Fibroblast of the aortic adventitia (primary cell): ENCODE measurements around the gene PPL. TPM values are rescaled to one million over a fixed set of nuclear protein-coding genes. Genes with fewer than 3 reads are reported as not detected.

ENCODE experiments used
- DNase-seq: peaks from one replicate; pipeline ENCODE4 v3.0.0-alpha.2; 2010; ENCODE audit warnings: low read depth
- H3K4me3 ChIP-seq: 2 replicates; pipeline ENCODE4 v1.5.1; 2011; ENCODE audit warnings: low read depth, mild to moderate bottlenecking, control low read depth, low read length, moderate library complexity
- total RNA-seq: library from RNA; depleted of rRNA; stranded (reverse); fragments of >200 nt; gene quantifications from 2 replicates; pipeline ENCODE4 v1.2.3, GENCODE V29; 2012; ENCODE audit warnings: low replicate concordance
- TF ChIP-seq, protein P1 (sequence below): IDR thresholded peaks from 2 replicates; pipeline ENCODE4 v1.5.1; 2011; ENCODE audit warnings: mild to moderate bottlenecking, low read length, control low read depth, inconsistent platforms; ENCODE audit not compliant: insufficient read depth

Gene PPL, protein sequence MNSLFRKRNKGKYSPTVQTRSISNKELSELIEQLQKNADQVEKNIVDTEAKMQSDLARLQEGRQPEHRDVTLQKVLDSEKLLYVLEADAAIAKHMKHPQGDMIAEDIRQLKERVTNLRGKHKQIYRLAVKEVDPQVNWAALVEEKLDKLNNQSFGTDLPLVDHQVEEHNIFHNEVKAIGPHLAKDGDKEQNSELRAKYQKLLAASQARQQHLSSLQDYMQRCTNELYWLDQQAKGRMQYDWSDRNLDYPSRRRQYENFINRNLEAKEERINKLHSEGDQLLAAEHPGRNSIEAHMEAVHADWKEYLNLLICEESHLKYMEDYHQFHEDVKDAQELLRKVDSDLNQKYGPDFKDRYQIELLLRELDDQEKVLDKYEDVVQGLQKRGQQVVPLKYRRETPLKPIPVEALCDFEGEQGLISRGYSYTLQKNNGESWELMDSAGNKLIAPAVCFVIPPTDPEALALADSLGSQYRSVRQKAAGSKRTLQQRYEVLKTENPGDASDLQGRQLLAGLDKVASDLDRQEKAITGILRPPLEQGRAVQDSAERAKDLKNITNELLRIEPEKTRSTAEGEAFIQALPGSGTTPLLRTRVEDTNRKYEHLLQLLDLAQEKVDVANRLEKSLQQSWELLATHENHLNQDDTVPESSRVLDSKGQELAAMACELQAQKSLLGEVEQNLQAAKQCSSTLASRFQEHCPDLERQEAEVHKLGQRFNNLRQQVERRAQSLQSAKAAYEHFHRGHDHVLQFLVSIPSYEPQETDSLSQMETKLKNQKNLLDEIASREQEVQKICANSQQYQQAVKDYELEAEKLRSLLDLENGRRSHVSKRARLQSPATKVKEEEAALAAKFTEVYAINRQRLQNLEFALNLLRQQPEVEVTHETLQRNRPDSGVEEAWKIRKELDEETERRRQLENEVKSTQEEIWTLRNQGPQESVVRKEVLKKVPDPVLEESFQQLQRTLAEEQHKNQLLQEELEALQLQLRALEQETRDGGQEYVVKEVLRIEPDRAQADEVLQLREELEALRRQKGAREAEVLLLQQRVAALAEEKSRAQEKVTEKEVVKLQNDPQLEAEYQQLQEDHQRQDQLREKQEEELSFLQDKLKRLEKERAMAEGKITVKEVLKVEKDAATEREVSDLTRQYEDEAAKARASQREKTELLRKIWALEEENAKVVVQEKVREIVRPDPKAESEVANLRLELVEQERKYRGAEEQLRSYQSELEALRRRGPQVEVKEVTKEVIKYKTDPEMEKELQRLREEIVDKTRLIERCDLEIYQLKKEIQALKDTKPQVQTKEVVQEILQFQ (N-terminal part only)
- 53.9 and 57.9 TPM in 2 replicates for total RNA-seq

DNA sequence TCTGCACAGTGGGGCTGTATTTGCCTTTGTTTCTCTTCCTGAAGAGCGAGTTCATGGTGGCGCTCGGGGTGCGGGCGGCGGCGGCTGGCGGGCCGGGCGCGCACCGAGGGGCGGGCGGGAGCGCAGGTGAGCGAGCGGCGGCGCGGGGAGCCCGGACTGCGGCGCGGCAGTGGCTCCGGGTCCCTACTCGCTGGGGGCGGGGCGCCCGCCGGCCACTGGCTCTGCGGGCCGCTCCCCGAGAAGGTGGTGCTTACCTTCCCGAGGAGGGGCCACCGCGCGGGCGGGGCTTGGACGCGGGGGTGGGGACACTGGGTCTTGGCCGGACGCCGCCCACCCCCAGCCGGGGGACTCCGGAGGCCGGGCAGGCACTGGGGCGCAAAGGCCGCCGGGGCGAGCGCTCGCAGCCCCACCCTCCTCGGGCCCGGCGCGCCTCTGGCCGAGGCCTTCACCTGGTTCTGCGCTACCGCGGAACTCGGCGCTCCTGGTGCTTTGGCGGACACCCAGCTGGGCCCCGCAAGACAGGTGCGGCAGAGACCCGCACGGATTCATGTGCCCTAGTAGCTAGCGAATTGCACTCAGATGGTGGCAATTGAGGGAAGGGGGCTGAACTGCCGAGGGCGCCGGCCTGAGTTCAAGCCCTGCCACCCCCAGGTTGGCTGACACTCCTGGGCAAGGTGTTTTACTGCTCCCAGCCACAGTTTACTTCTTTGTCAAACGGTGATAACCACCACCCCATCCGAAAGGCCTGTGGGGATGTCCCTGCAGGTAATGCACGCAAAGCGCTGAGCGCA, at the start of gene PPL:
Gene PPL (minus strand): TSS at position 158 of the 791 bp plus-strand sequence. CDS start 103 bp downstream, at position 55.
- peak within 1 kb of the TSS; percentile 75 for H3K4me3 ChIP-seq
- no peak for DNase-seq
- TF ChIP-seq, protein P1, sequence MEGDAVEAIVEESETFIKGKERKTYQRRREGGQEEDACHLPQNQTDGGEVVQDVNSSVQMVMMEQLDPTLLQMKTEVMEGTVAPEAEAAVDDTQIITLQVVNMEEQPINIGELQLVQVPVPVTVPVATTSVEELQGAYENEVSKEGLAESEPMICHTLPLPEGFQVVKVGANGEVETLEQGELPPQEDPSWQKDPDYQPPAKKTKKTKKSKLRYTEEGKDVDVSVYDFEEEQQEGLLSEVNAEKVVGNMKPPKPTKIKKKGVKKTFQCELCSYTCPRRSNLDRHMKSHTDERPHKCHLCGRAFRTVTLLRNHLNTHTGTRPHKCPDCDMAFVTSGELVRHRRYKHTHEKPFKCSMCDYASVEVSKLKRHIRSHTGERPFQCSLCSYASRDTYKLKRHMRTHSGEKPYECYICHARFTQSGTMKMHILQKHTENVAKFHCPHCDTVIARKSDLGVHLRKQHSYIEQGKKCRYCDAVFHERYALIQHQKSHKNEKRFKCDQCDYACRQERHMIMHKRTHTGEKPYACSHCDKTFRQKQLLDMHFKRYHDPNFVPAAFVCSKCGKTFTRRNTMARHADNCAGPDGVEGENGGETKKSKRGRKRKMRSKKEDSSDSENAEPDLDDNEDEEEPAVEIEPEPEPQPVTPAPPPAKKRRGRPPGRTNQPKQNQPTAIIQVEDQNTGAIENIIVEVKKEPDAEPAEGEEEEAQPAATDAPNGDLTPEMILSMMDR = no peak

DNA sequence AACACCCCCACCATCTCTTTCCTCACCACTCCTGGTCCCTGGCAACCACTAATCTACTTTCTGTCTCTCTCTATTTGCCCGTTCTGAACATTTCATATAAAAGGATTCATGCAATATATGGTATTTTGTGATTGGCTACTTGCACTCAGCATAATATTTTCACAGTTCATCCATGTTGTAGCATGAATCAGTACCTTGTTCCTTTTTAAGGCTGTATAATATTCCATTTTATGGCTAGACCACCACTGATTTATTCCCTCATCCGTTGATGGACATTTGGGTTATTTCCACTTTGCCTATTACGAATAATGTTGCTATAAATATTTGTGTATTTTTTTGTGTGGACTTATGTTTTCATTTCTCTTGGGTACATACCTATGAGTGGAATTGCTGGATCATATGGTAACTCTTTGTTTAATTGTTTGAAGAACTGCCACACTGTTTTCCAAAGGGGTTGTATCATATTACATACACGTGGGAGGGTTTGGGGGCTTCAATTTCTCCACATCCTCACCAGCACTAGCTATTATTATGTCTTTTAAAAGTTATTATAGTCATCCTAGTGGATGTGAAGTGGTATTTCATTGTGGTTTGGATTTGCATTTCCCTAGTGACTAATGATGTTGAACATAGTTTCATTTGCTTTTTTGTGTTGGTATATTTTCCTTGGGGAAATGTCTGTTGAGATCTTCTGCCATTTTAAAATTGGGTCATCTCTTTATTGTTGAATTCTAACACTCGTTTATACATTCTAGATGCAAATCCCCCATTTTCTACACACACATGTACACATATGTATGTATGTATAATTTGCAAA, 47.4 kb upstream of the PPL start:
- no peak overlapping the region for H3K4me3 ChIP-seq
- TF ChIP-seq, protein P1 = no peak
- DNase-seq = no peak

DNA sequence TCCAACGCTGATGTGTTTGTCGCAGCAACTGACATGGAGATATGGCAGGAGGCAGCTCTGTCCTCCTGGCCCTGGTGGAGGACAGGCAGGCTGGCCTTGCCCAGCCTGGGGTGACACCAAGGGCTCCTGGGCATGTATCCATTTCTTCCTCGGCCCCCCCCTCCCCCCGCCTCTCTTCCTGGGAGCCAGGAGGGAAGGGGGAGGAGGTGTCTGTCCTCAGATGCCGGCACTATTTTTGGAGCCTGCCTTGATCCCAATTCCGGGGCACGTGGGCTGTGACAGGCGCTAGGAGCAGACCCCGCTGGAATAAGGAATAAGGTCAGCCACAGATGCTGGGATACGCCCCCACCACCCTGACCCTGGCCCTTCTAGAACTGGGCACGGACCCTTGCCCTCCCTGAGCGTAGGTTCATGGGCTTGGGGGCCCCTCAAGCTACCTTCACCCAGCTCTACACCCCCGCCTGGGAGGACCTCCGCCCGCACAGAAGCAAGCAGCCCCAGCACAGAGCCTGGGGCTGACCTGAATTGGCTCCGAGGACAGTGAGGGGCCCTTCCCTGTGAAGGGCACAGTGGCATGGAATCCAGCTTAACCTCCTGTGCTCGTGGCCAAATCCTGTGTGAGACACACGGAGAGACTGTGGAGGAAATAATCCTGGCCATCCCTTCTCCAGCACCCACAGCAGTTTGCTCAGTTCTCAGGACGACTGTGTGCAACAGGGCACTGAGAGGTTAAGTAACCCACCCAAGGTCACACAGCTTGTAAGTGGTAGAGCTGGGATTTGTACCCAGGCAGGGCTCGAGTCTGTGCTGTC, 45.3 kb upstream of the PPL start:
- no peak overlapping the region for H3K4me3 ChIP-seq
- no peak for DNase-seq
- TF ChIP-seq, protein P1 = no peak

DNA sequence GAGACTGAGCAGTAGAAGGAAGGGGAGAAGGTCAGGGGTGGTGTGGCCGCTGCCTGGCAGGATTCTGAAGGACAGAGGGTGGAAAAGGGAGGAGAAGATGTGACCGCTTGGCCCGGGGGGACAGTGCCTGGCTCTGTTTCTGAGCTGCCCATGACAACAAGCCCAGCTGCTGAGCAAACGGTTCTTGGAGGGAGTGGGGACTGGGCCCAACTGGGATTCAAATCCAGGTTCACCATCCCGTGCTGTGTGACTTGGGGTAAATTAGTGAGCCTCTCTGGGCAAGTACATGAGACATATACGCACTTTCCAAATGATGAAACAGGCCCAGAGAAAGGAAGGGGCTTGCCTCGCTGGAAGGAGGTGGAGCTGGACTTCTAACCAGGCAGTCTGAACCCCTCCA, 44.5 kb upstream of the PPL start:
- no peak for DNase-seq
- TF ChIP-seq, protein P1 = no peak
- H3K4me3 ChIP-seq = no peak overlapping the region

DNA sequence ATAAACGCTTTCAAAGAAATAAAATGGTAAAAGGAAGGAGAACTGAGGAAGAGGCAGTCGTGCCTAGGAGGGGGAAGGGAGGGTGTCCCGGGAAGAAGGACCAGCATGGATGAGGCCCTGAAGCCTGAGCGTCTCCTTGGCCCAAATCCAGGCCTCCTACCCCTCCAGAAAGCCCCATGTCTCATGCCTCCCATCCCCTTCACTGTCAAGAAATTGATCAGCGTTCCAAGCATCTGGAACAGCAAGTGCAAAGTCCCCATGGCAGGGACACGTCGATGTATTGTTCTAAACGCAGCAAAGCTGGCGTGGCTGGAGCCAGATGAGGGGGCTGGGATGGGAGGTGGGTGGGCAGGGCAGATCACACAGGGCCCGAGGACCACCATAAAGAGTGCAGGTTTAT, 43.7 kb upstream of the PPL start:
- no peak for DNase-seq
- TF ChIP-seq, protein P1 = no peak

More for the DNA sequence above, 43.7 kb upstream of the PPL start:
- no peak overlapping the region for H3K4me3 ChIP-seq
